Measurements from ENCODE around the gene FGF4. TPM values are rescaled to one million over a fixed set of nuclear protein-coding genes. Genes with fewer than 3 reads are reported as not detected.

FGF4 gene
- polyA plus RNA-seq, 1 donor from 2014 or later = not detected

GRCh38 chr11:69730500-69730899 lies 44.6 kb downstream of the FGF4 start:
- Mint-ChIP-seq H3K9me3 (peaks cover 0 to 8% (median 0%) of the 10 kb centered on the region in 3 donors), H3K36me3 (no peaks in the 10 kb centered on the region), H3K27ac (no peak overlapping the region), H3K27me3 (peaks cover 25% of the 10 kb centered on the region), H3K4me1 (no peaks in the 10 kb centered on the region), H3K4me3 (no peak overlapping the region)

GRCh38 chr11:69729252-69729651 lies 45.9 kb downstream of the FGF4 start:
- peaks cover 0 to 6% (median 0%) of the 10 kb centered on the region in 3 donors for H3K9me3 Mint-ChIP-seq
- no peaks in the 10 kb centered on the region for H3K36me3 Mint-ChIP-seq
- peaks cover 27% of the 10 kb centered on the region for H3K27me3 Mint-ChIP-seq
- no peaks in the 10 kb centered on the region for H3K4me1 Mint-ChIP-seq
- no peak overlapping the region for H3K4me3 Mint-ChIP-seq
- no peak overlapping the region for H3K27ac Mint-ChIP-seq

- H3K36me3 Mint-ChIP-seq = peaks cover 1% of the 10 kb centered on the region
- no peak overlapping the region for H3K4me3 Mint-ChIP-seq
- peaks cover 33% of the 10 kb centered on the region for H3K27me3 Mint-ChIP-seq
- H3K4me1 Mint-ChIP-seq = no peaks in the 10 kb centered on the region
- no peak overlapping the region for H3K27ac Mint-ChIP-seq
- H3K9me3 Mint-ChIP-seq = no peaks in the 10 kb centered on the region
Observed at GRCh38 chr11:69727266-69727665, 47.9 kb downstream of the FGF4 start.

- peaks cover 1% of the 10 kb centered on the region for H3K36me3 Mint-ChIP-seq
- H3K27me3 Mint-ChIP-seq = peaks cover 33% of the 10 kb centered on the region
- H3K4me3 Mint-ChIP-seq = no peak overlapping the region
- H3K9me3 Mint-ChIP-seq = no peaks in the 10 kb centered on the region
- no peaks in the 10 kb centered on the region for H3K4me1 Mint-ChIP-seq
- no peak overlapping the region for H3K27ac Mint-ChIP-seq
Observed at GRCh38 chr11:69726481-69726880, 48.7 kb downstream of the FGF4 start.

GRCh38 chr11:69726019-69726418 lies 49.1 kb downstream of the FGF4 start:
- Mint-ChIP-seq H3K27me3 (peaks cover 37% of the 10 kb centered on the region), H3K9me3 (no peaks in the 10 kb centered on the region), H3K27ac (no peak overlapping the region), H3K36me3 (peaks cover 1% of the 10 kb centered on the region), H3K4me1 (no peaks in the 10 kb centered on the region), H3K4me3 (no peak overlapping the region)

- Mint-ChIP-seq H3K36me3 (peaks cover 1% of the 10 kb centered on the region), H3K9me3 (no peaks in the 10 kb centered on the region), H3K4me3 (no peak overlapping the region), H3K27me3 (peaks cover 36% of the 10 kb centered on the region), H3K27ac (no peak overlapping the region), H3K4me1 (peaks cover 0 to 5% (median 2%) of the 10 kb centered on the region in 3 donors)
Observed at GRCh38 chr11:69721745-69722144, 53.4 kb downstream of the FGF4 start.

- peaks cover 0 to 5% (median 2%) of the 10 kb centered on the region in 3 donors for H3K4me1 Mint-ChIP-seq
Observed at GRCh38 chr11:69721106-69721505, 54.0 kb downstream of the FGF4 start.

More at GRCh38 chr11:69721106-69721505, 54.0 kb downstream of the FGF4 start:
- H3K36me3 Mint-ChIP-seq = peaks cover 1% of the 10 kb centered on the region
- no peak overlapping the region for H3K4me3 Mint-ChIP-seq
- peaks cover 33% of the 10 kb centered on the region for H3K27me3 Mint-ChIP-seq
- peak overlapping the region in 1 of 3 donors; percentile 13 for H3K27ac Mint-ChIP-seq
- no peaks in the 10 kb centered on the region for H3K9me3 Mint-ChIP-seq

Other genes with a start within 250 kb of the FGF4 start
- 9.6 TPM for gene CCND1, start 134.2 kb downstream of the FGF4 start, polyA plus RNA-seq
- gene LTO1, start 100.0 kb downstream of the FGF4 start, polyA plus RNA-seq = 14.0 TPM
- not detected for gene FGF19, start 71.3 kb downstream of the FGF4 start, polyA plus RNA-seq
- not detected for gene FGF3, start 44.1 kb upstream of the FGF4 start, polyA plus RNA-seq

Measured in IgD-negative memory B cell (primary cell).